ENCODE data around the gene SLC7A5. TPM values are rescaled to one million over a fixed set of nuclear protein-coding genes. Genes with fewer than 3 reads are reported as not detected.

Gene SLC7A5
- polyA plus RNA-seq, 2 of the 4 experiments (the other 2 are of a cell fraction) = 265 to 972 TPM

DNA sequence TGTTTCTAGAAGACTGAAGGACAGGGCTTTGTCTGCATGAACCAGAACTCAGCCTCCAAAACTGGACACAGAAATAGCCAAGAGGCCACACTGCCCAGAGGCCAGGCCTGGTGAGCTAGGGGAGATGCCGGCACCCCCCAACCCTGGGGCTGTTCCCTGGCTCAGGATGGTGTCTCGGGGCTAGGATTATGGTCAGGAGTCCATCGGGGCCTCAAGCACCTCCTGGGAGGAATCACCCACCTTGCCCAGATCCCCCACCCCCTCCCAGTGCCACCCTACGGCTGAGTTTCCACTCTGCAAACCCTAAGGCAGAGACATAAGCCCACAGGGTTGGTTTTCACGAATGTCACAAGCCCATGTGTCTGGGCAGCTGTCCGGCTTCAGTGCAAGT, 37.2 kb downstream of the SLC7A5 start:
- H3K4me2 ChIP-seq = peak overlapping the region; percentile 11; the same call in 2 of the 3 replicates
- no peak overlapping the region for H3K4me3 ChIP-seq
- 67% methylated on average over 5 of the region's 6 CpGs for WGBS (ENCODE audit: missing lambda C conversion rate)
- TF ChIP-seq RARB (CRISPR knock-in tag; IDR thresholded peaks at IDR 0.05) (no peak), POLR2AphosphoS2 (conservative IDR thresholded peaks at IDR 0.05; ENCODE audit: low read length) (peak; percentile 87)
- no peaks in the 10 kb centered on the region for H3K9me3 ChIP-seq
- DNase-seq (ENCODE audit: low read depth in 1 of 2, low spot score in 1 of 2) = peak in 1 of 2 experiments; percentile 64
- no peak for FAIRE-seq
- POLR2A ChIA-PET = interaction anchor here (0.8 to 1.3 kb wide), 2 partner anchors 53 kb away, joined by 4 to 5 read pairs; no protein-coding TSS in a partner anchor
- ATAC-seq = 0 out of 6 replicates have a peak, but pooled peaks of 1 of the 2 experiments have one; percentile 0
- peak overlapping the region; percentile 97 to 99 for H3K27ac ChIP-seq
- peaks cover 100% of the 10 kb centered on the region for H3K4me1 ChIP-seq
- CTCF ChIA-PET = interaction anchor here (0.7 to 30.2 kb wide), 7 partner anchors 13 to 51 kb away, joined by 3 to 417 read pairs (median 4); partner anchors contain the start of gene SLC7A5

DNA sequence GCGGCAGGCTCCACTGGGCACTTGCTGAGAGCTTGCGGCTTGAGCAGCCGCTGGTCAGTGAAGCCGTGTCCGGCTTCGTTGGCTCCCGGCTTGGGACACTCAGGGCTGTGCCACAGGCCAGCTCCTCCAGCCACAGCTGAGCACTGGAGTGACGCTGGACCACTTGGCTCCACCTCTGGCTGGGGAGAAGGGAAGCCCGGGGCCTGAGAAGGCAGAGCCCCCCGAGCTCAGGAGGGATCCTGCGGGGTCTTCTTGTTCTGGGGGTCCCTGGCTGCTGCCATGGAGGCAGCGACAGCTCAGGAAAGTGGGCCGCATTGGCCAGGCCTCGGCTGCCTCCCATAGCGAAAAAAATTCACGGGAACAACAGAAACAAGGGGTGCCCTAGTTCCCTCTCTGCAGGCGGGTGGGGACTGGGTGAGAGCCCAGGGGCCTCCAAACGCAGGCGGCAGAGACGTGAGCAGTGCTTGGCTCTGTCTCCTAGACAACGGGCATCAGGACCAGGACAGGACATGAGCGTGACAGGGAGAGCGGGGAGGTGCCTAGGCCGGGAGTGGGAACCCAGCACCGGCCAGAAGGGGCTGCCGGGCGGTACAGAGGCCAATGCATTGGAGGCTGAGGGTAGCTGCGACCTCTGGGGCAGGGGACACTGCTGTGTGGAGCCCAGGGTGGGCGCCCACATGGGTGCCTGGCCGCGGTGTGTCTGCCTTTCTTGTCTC, 37.7 kb downstream of the SLC7A5 start:
- peak in 1 of 2 experiments; percentile 73 for DNase-seq (ENCODE audit: low read depth in 1 of 2, low spot score in 1 of 2)
- Histone ChIP-seq H3K4me1 (peaks cover 100% of the 10 kb centered on the region), H3K4me2 (peak overlapping the region; percentile 51), H3K27ac (peak overlapping the region; percentile 97 to 99), H3K4me3 (no peak overlapping the region), H3K9me3 (no peaks in the 10 kb centered on the region)
- POLR2A ChIA-PET = interaction anchor here (0.8 to 0.9 kb wide), 2 partner anchors 40 to 52 kb away, joined by 3 to 4 read pairs; no protein-coding TSS in a partner anchor
- 65% methylated on average over 21 of the region's 31 CpGs for WGBS (ENCODE audit: missing lambda C conversion rate)
- ATAC-seq = peak; percentile 0 to 2; a peak in 3 of 6 replicates
- CTCF ChIA-PET = interaction anchor here (0.7 to 30.2 kb wide), 8 partner anchors 13 to 59 kb away, joined by 3 to 417 read pairs (median 4); partner anchors contain the start of gene SLC7A5
- no peak for FAIRE-seq
- TF ChIP-seq, protein P1, sequence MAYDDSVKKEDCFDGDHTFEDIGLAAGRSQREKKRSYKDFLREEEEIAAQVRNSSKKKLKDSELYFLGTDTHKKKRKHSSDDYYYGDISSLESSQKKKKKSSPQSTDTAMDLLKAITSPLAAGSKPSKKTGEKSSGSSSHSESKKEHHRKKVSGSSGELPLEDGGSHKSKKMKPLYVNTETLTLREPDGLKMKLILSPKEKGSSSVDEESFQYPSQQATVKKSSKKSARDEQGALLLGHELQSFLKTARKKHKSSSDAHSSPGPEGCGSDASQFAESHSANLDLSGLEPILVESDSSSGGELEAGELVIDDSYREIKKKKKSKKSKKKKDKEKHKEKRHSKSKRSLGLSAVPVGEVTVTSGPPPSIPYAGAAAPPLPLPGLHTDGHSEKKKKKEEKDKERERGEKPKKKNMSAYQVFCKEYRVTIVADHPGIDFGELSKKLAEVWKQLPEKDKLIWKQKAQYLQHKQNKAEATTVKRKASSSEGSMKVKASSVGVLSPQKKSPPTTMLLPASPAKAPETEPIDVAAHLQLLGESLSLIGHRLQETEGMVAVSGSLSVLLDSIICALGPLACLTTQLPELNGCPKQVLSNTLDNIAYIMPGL (CRISPR knock-in tag; IDR thresholded peaks at IDR 0.05; ENCODE audit: borderline replicate concordance) = no peak
- TF ChIP-seq HOXA7 (CRISPR knock-in tag; IDR thresholded peaks at IDR 0.05) (0 out of 2 replicates have a peak, but pooled peaks have one; percentile 19), SMC3 (IDR thresholded peaks at IDR 0.05) (no peak), ZSCAN20 (CRISPR knock-in tag; IDR thresholded peaks at IDR 0.05) (no peak), ZC3H11A (IDR thresholded peaks at IDR 0.05) (no peak), MAFK (IDR thresholded peaks at IDR 0.05; ENCODE audit: partially characterized antibody) (no peak), EP300 (IDR thresholded peaks at IDR 0.05) (no peak), BHLHE40 (IDR thresholded peaks at IDR 0.05; ENCODE audit: low read depth, low read length) (no peak), RNF2 (IDR thresholded peaks at IDR 0.05; ENCODE audit: borderline replicate concordance, low read depth) (no peak), CBX8 (IDR thresholded peaks at IDR 0.05) (no peak), KDM5A (IDR thresholded peaks at IDR 0.05) (no peak), HDAC2 (IDR thresholded peaks at IDR 0.05) (no peak), MYC (IDR thresholded peaks at IDR 0.05; ENCODE audit: borderline replicate concordance, low read length) (no peak), ZFP36 (IDR thresholded peaks at IDR 0.05; ENCODE audit: borderline replicate concordance, partially characterized antibody) (no peak), ZNF302 (CRISPR knock-in tag; IDR thresholded peaks at IDR 0.05) (no peak), SREBF2 (IDR thresholded peaks at IDR 0.05) (no peak), HOXB5 (CRISPR knock-in tag; IDR thresholded peaks at IDR 0.05) (no peak), JUN (IDR thresholded peaks at IDR 0.05) (0 out of 5 replicates have a peak, but pooled peaks of 1 of the 2 experiments have one; percentile 27), NFE2L2 (conservative IDR thresholded peaks at IDR 0.05; ENCODE audit: low read length) (no peak), POLR2AphosphoS2 (conservative IDR thresholded peaks at IDR 0.05; ENCODE audit: low read length) (0 out of 2 replicates have a peak, but pooled peaks have one; percentile 70), TFCP2L1 (CRISPR knock-in tag; IDR thresholded peaks at IDR 0.05) (no peak), RFX5 (IDR thresholded peaks at IDR 0.05) (no peak), HEYL (CRISPR knock-in tag; IDR thresholded peaks at IDR 0.05) (no peak)
- TF ChIP-seq, protein P2, sequence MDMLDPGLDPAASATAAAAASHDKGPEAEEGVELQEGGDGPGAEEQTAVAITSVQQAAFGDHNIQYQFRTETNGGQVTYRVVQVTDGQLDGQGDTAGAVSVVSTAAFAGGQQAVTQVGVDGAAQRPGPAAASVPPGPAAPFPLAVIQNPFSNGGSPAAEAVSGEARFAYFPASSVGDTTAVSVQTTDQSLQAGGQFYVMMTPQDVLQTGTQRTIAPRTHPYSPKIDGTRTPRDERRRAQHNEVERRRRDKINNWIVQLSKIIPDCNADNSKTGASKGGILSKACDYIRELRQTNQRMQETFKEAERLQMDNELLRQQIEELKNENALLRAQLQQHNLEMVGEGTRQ (IDR thresholded peaks at IDR 0.05) = no peak
- TF ChIP-seq, protein P3, sequence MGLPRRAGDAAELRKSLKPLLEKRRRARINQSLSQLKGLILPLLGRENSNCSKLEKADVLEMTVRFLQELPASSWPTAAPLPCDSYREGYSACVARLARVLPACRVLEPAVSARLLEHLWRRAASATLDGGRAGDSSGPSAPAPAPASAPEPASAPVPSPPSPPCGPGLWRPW (IDR thresholded peaks at IDR 0.05) = no peak
- TF ChIP-seq, protein P4, sequence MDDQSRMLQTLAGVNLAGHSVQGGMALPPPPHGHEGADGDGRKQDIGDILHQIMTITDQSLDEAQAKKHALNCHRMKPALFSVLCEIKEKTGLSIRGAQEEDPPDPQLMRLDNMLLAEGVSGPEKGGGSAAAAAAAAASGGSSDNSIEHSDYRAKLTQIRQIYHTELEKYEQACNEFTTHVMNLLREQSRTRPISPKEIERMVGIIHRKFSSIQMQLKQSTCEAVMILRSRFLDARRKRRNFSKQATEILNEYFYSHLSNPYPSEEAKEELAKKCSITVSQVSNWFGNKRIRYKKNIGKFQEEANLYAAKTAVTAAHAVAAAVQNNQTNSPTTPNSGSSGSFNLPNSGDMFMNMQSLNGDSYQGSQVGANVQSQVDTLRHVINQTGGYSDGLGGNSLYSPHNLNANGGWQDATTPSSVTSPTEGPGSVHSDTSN (IDR thresholded peaks at IDR 0.05) = peak; percentile 16; the same call in 1 of the 2 replicates
- TF ChIP-seq, protein P5, sequence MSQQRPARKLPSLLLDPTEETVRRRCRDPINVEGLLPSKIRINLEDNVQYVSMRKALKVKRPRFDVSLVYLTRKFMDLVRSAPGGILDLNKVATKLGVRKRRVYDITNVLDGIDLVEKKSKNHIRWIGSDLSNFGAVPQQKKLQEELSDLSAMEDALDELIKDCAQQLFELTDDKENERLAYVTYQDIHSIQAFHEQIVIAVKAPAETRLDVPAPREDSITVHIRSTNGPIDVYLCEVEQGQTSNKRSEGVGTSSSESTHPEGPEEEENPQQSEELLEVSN (IDR thresholded peaks at IDR 0.05; ENCODE audit: borderline replicate concordance, low read depth) = no peak

All from A549 (cell line).